ENCODE measurements around the gene DOCK6.

DOCK6 gene

GRCh38 chr19:11247391-11247790, 14.9 kb downstream of the DOCK6 start:
- no peak overlapping the region for H3K4me3 ChIP-seq (ENCODE audit: low read depth, low read length)
- TF ChIP-seq, protein P1, sequence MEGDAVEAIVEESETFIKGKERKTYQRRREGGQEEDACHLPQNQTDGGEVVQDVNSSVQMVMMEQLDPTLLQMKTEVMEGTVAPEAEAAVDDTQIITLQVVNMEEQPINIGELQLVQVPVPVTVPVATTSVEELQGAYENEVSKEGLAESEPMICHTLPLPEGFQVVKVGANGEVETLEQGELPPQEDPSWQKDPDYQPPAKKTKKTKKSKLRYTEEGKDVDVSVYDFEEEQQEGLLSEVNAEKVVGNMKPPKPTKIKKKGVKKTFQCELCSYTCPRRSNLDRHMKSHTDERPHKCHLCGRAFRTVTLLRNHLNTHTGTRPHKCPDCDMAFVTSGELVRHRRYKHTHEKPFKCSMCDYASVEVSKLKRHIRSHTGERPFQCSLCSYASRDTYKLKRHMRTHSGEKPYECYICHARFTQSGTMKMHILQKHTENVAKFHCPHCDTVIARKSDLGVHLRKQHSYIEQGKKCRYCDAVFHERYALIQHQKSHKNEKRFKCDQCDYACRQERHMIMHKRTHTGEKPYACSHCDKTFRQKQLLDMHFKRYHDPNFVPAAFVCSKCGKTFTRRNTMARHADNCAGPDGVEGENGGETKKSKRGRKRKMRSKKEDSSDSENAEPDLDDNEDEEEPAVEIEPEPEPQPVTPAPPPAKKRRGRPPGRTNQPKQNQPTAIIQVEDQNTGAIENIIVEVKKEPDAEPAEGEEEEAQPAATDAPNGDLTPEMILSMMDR (IDR thresholded peaks at IDR 0.05; ENCODE audit: borderline replicate concordance, insufficient read depth, low read depth, low read length), result no peak

DNA sequence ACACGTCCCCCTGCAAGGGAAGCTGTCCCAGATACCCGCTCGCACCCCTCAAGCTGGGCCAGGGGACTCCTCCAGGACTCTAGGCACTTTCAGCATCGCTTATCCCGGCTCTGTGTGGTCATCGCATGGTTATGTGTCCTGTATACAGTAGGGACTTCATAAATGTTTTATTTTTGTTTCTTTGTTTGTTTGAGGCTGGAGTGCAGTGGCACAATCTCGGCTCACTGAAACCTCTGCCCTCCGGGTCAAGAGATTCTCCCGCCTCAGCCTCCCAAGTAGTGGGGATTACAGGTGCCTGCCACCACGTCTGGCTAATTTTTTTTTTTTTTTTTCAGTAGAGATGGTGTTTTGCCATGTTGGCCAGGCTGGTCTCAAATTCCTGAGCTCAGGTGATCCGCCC, 15.4 kb downstream of the DOCK6 start:
- no peak overlapping the region for H3K4me3 ChIP-seq (ENCODE audit: low read depth, low read length)
- TF ChIP-seq, protein P1 (IDR thresholded peaks at IDR 0.05; ENCODE audit: borderline replicate concordance, insufficient read depth, low read depth, low read length), result no peak

DNA sequence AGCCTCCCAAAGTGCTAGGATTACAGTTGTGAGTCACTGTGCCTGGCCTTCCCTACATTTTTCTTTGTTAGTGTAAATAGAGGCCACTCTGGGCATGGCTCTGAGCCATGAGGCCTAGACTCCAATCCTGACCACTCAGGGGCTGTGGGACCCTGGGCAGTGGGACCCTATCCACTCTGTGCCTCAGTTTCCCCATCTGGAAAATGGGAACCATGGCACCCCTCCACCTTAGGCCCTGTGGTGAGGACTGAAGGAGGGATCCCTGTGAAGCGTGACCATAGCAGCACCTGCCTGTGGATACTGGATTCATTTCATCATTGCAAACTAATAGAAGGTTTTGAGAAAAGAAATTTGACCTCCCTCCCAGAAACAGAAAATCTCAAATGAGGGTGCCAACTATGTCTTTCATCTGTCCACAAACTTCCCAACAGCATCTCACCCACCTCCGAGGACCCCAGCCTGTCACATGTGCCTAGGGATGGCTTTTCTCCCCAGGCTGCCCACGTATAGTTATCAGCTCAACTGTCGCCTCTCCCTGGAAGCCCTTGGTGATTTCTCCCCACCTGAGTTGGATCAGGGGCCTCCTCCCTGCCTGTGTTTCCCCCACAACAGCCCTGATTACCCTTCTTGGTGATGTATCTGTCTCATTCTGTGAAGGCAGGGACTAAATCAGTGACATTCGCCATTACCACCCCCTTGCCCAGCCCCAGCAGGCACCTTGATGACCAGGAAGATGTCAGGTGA, 17.3 kb downstream of the DOCK6 start:
- H3K4me3 ChIP-seq (ENCODE audit: low read depth, low read length), result no peak overlapping the region
- TF ChIP-seq, protein P1 (IDR thresholded peaks at IDR 0.05; ENCODE audit: borderline replicate concordance, insufficient read depth, low read depth, low read length), result no peak

DNA sequence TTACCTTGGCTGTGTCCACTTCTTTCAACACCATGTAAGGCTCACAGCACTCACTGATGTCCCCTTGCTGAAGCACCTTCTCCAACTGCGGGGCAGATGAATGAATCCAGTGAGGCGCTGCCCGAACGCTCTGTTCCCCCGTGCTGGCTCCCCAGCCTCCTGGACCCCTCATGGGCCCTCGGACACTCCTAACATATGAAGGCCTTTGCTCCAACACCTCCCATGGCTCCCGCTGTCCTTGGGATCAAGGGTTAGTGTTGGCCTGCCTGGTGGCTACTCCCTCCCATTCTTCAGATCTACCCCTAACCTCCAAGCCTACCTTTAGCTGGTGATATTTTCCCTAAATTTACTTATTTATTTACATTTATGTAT, 18.5 kb downstream of the DOCK6 start:
- TF ChIP-seq, protein P1 (IDR thresholded peaks at IDR 0.05; ENCODE audit: borderline replicate concordance, insufficient read depth, low read depth, low read length), result no peak
- H3K4me3 ChIP-seq (ENCODE audit: low read depth, low read length), result no peak overlapping the region

DNA sequence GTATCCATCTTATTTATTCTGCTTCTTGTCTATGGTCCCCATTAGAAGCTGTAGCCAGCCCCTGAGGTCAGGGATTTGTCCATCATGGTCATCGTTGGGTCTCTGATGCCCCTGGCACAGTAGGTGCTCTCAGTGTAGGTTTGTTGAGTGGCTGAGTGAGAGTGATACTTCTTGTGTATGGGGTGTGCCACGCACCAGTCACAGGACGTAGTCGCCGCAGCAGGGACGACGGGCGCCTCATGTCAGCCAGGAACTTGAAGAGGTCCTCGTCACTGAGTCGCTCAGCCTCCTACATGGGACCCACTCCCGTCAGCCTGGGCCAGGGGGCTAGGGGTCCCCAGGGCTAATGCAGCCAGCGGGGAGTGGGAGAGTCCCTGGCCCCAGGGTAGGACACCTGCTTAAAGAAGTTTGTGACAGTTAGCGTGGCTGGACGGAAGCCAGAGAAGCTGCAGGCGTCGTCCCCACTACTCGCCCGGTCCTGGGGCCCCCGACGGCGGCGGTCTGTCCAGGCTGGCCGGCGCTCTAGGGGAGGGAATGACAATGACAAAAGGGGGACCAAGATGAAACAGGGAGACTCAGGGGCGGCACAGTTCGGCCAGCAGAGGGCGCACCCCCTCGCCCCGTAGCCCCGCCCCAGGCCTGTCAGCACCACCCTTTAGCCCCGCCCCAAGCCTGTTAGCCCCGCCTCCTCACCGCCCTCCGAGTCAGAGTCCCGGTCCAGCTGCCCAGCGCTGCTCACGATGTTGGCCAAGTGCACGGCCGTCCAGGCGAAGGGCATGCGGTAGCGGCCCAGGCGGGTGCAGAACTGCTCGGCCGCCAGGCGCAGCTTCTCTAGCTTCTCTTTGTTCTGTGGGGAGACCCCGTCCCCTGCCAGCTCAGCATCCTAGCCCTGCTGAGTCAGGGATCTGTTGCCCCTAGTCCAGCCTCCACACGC, 19.2 kb downstream of the DOCK6 start:
- no peak overlapping the region for H3K4me3 ChIP-seq (ENCODE audit: low read depth, low read length)
- TF ChIP-seq, protein P1 (IDR thresholded peaks at IDR 0.05; ENCODE audit: borderline replicate concordance, insufficient read depth, low read depth, low read length), result peak; percentile 89

- no peak overlapping the region for H3K4me3 ChIP-seq (ENCODE audit: low read depth, low read length)
- TF ChIP-seq, protein P1 (IDR thresholded peaks at IDR 0.05; ENCODE audit: borderline replicate concordance, insufficient read depth, low read depth, low read length), result no peak
These were observed 20.3 kb downstream of the DOCK6 start for GRCh38 chr19:11242025-11242424.
